Liver (tissue), 9 donors: Measurements from ENCODE around the gene DPYSL4. TPM values are rescaled to one million over a fixed set of nuclear protein-coding genes. Genes with fewer than 3 reads are reported as not detected.

Experiments
- DNase-seq: peaks from one replicate; pipeline ENCODE4 v3.0.0-alpha.2; 2017; ENCODE audit warnings: low spot score
- H3K27ac ChIP-seq, 2 donors: one replicate each; pipeline ENCODE4 v1.7.0; 2013; ENCODE audit warnings: inconsistent platforms in 2 of 2, low read length in 2 of 2, control low read depth in 1 of 2, low read depth in 1 of 2, mild to moderate bottlenecking in 1 of 2
- H3K27me3 ChIP-seq, 4 donors: one replicate each; pipeline versions ENCODE4 v1.6.1 to v1.7.0; 2013; ENCODE audit warnings: low read length in 3 of 4, inconsistent platforms in 1 of 4, mild to moderate bottlenecking in 1 of 4, moderate library complexity in 1 of 4; ENCODE audit not compliant: control insufficient read depth in 4 of 4, insufficient read depth in 4 of 4
- H3K36me3 ChIP-seq, 4 donors: one replicate each; pipeline versions ENCODE4 v1.6.1 to v1.7.0; 2013; ENCODE audit warnings: low read length in 3 of 4, mild to moderate bottlenecking in 3 of 4, low read depth in 1 of 4, moderate library complexity in 1 of 4; ENCODE audit not compliant: control insufficient read depth in 4 of 4, insufficient read depth in 3 of 4
- H3K4me1 ChIP-seq, 4 donors: one replicate each; pipeline versions ENCODE4 v1.6.1 to v1.7.0; 2013; ENCODE audit warnings: low read length in 3 of 4, mild to moderate bottlenecking in 3 of 4, moderate library complexity in 1 of 4; ENCODE audit not compliant: control insufficient read depth in 4 of 4, insufficient read depth in 4 of 4
- H3K4me3 ChIP-seq, 3 donors: one replicate each; pipeline versions ENCODE4 v1.6.1 to v1.7.0; 2013; ENCODE audit warnings: low read length in 3 of 3, control low read depth in 1 of 3, low read depth in 1 of 3, mild to moderate bottlenecking in 1 of 3
- H3K9ac ChIP-seq, 2 donors: one replicate each; pipeline ENCODE4 v1.7.0; 2013; ENCODE audit warnings: low read length in 2 of 2, mild to moderate bottlenecking in 2 of 2, moderate library complexity in 2 of 2, control low read depth in 1 of 2, low read depth in 1 of 2
- H3K9me3 ChIP-seq, 4 donors: one replicate each; pipeline versions ENCODE4 v1.6.1 to v1.7.0; 2013; ENCODE audit warnings: low read length in 3 of 4; ENCODE audit not compliant: control insufficient read depth in 4 of 4
- CTCF ChIP-seq: fragments of 150-350 bp; IDR thresholded peaks from 2 replicates; pipeline ENCODE4 v1.5.1; 2017; ENCODE audit warnings: improper control_type of control experiment, low read depth, low read length; ENCODE audit not compliant: missing input control
- EGR1 ChIP-seq, 2 donors: IDR thresholded peaks; 2 replicates each; pipeline ENCODE4 v1.6.1; 2016 to 2018; ENCODE audit warnings: antibody characterized with exemption in 2 of 2, low read depth in 2 of 2
- FOXA1 ChIP-seq: IDR thresholded peaks from 2 replicates; pipeline ENCODE4 v1.6.1; 2016; ENCODE audit warnings: antibody characterized with exemption
- GABPA ChIP-seq, 2 donors: IDR thresholded peaks in 1 of 2; conservative IDR thresholded peaks in 1 of 2; 2 replicates each; pipeline ENCODE4 v1.6.1; 2016; ENCODE audit warnings: antibody characterized with exemption in 2 of 2, mild to moderate bottlenecking in 1 of 2, moderate library complexity in 1 of 2
- HNF4A ChIP-seq, 2 donors: conservative IDR thresholded peaks; 2 replicates each; pipeline ENCODE4 v1.6.1; 2016; ENCODE audit warnings: antibody characterized with exemption in 2 of 2, mild to moderate bottlenecking in 2 of 2
- HNF4G ChIP-seq: IDR thresholded peaks from 2 replicates; pipeline ENCODE4 v1.6.1; 2016; ENCODE audit warnings: antibody characterized with exemption
- RAD21 ChIP-seq, 2 donors: IDR thresholded peaks; 2 replicates each; pipeline ENCODE4 v1.6.1; 2016; ENCODE audit warnings: antibody characterized with exemption in 2 of 2, mild to moderate bottlenecking in 2 of 2
- SP1 ChIP-seq: IDR thresholded peaks from 2 replicates; pipeline ENCODE4 v1.6.1; 2018; ENCODE audit warnings: antibody characterized with exemption, mild to moderate bottlenecking
- TAF1 ChIP-seq: conservative IDR thresholded peaks from 2 replicates; pipeline ENCODE4 v1.6.1; 2016; ENCODE audit warnings: antibody characterized with exemption, mild to moderate bottlenecking
- YY1 ChIP-seq: IDR thresholded peaks from 2 replicates; pipeline ENCODE4 v1.6.1; 2016; ENCODE audit warnings: antibody characterized with exemption, mild to moderate bottlenecking
- WGBS: extraction: QIAGEN DNeasy Blood & Tissue Kit; methylation state at CpG from one replicate; pipeline ENCODE4 v1.1.7; 2013; 5-methylcytosine and 5-hydroxymethylcytosine counted together
- polyA plus RNA-seq, 2 donors: library from polyadenylated mRNA; stranded (reverse) in 1 of 2; unstranded in 1 of 2; fragments of 200-250 nt in 1 of 2; fragments of >200 nt in 1 of 2; fragmentation: Nextera tagmentation in 1 of 2; extraction: Ambion mirVana in 1 of 2; gene quantifications; one replicate each; pipeline versions ENCODE4 v1.2.1 to v1.2.3, GENCODE V29; 2013 to 2015
- total RNA-seq, 2 donors: library from RNA; depleted of rRNA; stranded (reverse); fragments of >200 nt; gene quantifications; one replicate each; pipeline ENCODE4 v1.2.3, GENCODE V29; 2014
- TF ChIP-seq, protein P1 (sequence below): IDR thresholded peaks from 2 replicates; pipeline ENCODE4 v1.6.1; 2016; ENCODE audit warnings: antibody characterized with exemption, mild to moderate bottlenecking
- TF ChIP-seq, protein P2 (sequence below): IDR thresholded peaks from 2 replicates; pipeline ENCODE4 v1.6.1; 2016; ENCODE audit warnings: antibody characterized with exemption
- donor health status: healthy.
- donor health status: healthy.
- donor health status: healthy.
- donor health status: healthy.
- donor health status: healthy.

DPYSL4 gene
- total and polyA plus RNA-seq, 4 donors: 0.19 to 2.2 (median 0.26) TPM

DNA sequence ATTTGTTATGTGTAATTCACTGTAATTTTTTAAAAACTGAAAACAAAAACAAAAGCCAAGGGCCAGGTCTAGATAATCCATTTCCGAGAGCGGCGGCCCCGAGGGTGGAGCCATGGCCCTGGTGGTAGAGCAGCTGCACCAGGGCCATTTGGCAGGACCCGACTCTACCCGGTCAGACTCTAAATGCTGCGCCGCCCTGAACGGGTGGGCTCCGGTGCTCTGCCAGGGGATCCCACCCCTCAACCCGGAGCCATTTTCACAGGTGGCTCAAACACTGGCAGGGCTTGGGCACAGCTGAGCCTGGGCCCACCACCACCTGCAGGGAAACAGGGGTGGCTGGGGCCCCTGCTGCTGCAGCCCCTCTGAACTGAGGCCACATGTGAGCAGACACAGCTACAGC is 56.9 kb downstream of the DPYSL4 start:
- Histone ChIP-seq H3K4me1 (peaks cover 0 to 3% (median 1%) of the 10 kb centered on the region in 4 donors), H3K9me3 (no peaks in the 10 kb centered on the region), H3K27me3 (no peaks in the 10 kb centered on the region), H3K4me3 (no peak overlapping the region), H3K9ac (no peak overlapping the region), H3K36me3 (no peaks in the 10 kb centered on the region), H3K27ac (no peak overlapping the region)
- TF ChIP-seq YY1: no peak
- no peak for TF ChIP-seq SP1
- no peak for TF ChIP-seq CTCF
- no peak for TF ChIP-seq HNF4G
- TF ChIP-seq RAD21 (IDR thresholded peaks at IDR 0.05): no peak
- TF ChIP-seq GABPA (IDR thresholded peaks at IDR 0.05 in 1 of 2, conservative IDR thresholded peaks at IDR 0.05 in 1 of 2): no peak
- TF ChIP-seq EGR1 (IDR thresholded peaks at IDR 0.05; ENCODE audit: low read depth in 2 of 2): no peak
- TF ChIP-seq, protein P1, sequence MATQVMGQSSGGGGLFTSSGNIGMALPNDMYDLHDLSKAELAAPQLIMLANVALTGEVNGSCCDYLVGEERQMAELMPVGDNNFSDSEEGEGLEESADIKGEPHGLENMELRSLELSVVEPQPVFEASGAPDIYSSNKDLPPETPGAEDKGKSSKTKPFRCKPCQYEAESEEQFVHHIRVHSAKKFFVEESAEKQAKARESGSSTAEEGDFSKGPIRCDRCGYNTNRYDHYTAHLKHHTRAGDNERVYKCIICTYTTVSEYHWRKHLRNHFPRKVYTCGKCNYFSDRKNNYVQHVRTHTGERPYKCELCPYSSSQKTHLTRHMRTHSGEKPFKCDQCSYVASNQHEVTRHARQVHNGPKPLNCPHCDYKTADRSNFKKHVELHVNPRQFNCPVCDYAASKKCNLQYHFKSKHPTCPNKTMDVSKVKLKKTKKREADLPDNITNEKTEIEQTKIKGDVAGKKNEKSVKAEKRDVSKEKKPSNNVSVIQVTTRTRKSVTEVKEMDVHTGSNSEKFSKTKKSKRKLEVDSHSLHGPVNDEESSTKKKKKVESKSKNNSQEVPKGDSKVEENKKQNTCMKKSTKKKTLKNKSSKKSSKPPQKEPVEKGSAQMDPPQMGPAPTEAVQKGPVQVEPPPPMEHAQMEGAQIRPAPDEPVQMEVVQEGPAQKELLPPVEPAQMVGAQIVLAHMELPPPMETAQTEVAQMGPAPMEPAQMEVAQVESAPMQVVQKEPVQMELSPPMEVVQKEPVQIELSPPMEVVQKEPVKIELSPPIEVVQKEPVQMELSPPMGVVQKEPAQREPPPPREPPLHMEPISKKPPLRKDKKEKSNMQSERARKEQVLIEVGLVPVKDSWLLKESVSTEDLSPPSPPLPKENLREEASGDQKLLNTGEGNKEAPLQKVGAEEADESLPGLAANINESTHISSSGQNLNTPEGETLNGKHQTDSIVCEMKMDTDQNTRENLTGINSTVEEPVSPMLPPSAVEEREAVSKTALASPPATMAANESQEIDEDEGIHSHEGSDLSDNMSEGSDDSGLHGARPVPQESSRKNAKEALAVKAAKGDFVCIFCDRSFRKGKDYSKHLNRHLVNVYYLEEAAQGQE: no peak
- TF ChIP-seq TAF1: no peak
- TF ChIP-seq FOXA1: no peak
- TF ChIP-seq HNF4A (conservative IDR thresholded peaks at IDR 0.05): no peak
- WGBS: 92% methylated on average over 11 of the region's 11 CpGs
- no peak for DNase-seq

GRCh38 chr10:132245056-132245455 is 58.3 kb downstream of the DPYSL4 start:
- 92% methylated on average over 14 of the region's 14 CpGs for WGBS
- H3K4me1 ChIP-seq: peaks cover 0 to 4% (median 1%) of the 10 kb centered on the region in 4 donors
- H3K27ac ChIP-seq: no peak overlapping the region
- H3K36me3 ChIP-seq: no peaks in the 10 kb centered on the region
- no peak overlapping the region for H3K4me3 ChIP-seq
- H3K9ac ChIP-seq: no peak overlapping the region
- DNase-seq: no peak
- no peaks in the 10 kb centered on the region for H3K9me3 ChIP-seq
- no peaks in the 10 kb centered on the region for H3K27me3 ChIP-seq
- TF ChIP-seq, protein P2, sequence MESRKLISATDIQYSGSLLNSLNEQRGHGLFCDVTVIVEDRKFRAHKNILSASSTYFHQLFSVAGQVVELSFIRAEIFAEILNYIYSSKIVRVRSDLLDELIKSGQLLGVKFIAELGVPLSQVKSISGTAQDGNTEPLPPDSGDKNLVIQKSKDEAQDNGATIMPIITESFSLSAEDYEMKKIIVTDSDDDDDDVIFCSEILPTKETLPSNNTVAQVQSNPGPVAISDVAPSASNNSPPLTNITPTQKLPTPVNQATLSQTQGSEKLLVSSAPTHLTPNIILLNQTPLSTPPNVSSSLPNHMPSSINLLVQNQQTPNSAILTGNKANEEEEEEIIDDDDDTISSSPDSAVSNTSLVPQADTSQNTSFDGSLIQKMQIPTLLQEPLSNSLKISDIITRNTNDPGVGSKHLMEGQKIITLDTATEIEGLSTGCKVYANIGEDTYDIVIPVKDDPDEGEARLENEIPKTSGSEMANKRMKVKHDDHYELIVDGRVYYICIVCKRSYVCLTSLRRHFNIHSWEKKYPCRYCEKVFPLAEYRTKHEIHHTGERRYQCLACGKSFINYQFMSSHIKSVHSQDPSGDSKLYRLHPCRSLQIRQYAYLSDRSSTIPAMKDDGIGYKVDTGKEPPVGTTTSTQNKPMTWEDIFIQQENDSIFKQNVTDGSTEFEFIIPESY: no peak
